ENCODE data around the gene ZSCAN9.

ZSCAN9 gene

DNA sequence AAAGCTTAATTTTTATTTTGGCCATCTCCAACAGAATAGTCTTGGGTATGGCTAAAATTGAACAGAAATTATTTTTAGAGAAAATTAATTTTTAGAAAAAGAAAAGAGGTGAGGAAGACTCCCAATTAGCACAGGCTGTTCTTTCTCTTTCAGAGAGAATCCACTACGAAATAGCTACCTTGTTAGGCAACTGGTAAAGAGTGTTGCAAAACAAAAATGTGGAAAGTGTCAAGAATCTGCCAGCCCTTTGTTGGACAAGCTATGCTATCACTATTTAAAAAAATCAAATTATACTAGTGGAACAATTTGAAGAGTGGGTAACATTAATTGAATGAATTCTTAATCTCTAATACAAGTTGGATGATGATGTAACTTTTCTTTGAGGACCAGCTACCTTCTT, 19.2 kb upstream of the ZSCAN9 start:
- DNase-seq (ENCODE audit: low read depth) = no peak
- TF ChIP-seq, protein P1, sequence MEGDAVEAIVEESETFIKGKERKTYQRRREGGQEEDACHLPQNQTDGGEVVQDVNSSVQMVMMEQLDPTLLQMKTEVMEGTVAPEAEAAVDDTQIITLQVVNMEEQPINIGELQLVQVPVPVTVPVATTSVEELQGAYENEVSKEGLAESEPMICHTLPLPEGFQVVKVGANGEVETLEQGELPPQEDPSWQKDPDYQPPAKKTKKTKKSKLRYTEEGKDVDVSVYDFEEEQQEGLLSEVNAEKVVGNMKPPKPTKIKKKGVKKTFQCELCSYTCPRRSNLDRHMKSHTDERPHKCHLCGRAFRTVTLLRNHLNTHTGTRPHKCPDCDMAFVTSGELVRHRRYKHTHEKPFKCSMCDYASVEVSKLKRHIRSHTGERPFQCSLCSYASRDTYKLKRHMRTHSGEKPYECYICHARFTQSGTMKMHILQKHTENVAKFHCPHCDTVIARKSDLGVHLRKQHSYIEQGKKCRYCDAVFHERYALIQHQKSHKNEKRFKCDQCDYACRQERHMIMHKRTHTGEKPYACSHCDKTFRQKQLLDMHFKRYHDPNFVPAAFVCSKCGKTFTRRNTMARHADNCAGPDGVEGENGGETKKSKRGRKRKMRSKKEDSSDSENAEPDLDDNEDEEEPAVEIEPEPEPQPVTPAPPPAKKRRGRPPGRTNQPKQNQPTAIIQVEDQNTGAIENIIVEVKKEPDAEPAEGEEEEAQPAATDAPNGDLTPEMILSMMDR (conservative IDR thresholded peaks at IDR 0.05; ENCODE audit: low read depth, low read length) = no peak
- no peak overlapping the region for H3K4me3 ChIP-seq (ENCODE audit: low read length)

DNA sequence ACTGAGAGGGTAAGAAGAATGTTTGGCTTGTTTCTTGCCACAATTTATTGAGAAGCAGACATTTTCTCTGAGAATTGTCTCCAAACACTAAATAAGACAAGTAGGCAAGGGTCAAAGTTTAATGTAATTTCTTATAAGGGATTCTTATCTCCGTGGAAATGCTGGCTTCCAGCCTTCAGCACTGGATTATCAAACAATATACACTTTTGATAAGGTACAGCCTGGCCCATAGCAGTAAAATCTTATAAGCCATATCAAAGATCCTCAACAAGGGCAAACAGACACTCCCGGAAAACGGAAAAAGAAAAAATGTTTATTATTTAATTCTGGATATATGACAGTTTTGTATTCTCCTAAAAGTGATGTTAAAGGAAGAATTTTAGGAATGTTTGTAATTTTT, 18.5 kb upstream of the ZSCAN9 start:
- DNase-seq (ENCODE audit: low read depth) = no peak
- TF ChIP-seq, protein P1 (conservative IDR thresholded peaks at IDR 0.05; ENCODE audit: low read depth, low read length) = no peak
- H3K4me3 ChIP-seq (ENCODE audit: low read length) = no peak overlapping the region

DNA sequence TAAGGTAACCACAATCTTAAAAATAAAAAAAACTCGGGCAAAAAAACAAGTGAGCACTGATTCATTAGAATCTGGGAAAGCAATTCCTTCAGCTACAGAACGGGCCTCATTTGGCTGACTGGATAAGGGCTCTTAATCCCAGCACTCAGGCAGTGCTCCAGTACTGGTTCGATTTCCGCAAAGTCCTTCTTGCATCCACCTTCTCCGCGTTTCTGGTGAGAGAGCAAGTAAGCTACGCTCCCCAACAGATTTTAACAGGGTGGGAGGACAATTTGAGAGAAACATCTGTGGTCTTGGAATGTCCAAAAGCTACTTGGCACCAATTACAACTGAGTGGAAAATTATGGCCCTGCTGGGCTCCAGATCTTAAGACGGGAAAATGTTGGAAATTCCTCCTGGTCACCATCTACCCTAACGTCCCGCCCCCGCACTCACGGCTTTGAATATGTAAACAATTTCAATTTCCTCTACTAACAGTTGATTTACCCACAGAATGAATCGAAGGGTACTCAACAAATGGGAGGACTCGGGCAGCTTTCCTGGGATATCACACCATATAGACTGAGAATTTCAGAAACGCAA, 18.1 kb upstream of the ZSCAN9 start:
- H3K4me3 ChIP-seq (ENCODE audit: low read length) = peak overlapping the region; percentile 59
- TF ChIP-seq, protein P1 (conservative IDR thresholded peaks at IDR 0.05; ENCODE audit: low read depth, low read length) = no peak
- no peak for DNase-seq (ENCODE audit: low read depth)

DNA sequence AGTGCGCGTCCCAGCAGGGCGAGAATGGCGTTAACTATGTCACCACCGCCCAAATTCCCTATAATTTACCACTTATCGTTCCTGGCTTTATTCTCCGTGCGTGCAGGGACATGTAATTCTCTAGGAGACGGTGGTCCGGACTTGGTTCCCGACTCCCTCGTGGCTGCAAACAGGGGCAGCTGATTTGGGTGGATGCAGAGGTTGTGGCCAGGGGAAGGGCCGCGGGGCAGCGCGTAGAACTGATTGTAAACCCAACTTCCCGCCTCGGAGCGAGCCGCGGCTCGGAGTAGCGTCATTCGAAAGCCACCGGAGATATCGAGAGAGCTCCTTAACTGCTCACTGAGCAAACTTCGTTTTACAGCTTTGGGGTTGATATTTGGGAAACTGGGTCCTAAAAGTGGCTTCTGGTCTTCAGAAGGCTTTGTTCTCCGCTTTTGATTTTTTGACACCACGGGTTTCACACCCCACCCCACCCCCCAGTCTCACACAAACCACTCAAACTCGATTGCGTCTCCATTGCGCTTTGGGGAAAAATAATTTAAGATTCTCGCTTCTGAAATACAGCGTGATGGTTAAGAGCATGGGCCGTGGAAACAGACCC, 17.5 kb upstream of the ZSCAN9 start:
- peak overlapping the region; percentile 59 for H3K4me3 ChIP-seq (ENCODE audit: low read length)
- no peak for DNase-seq (ENCODE audit: low read depth)
- TF ChIP-seq, protein P1 (conservative IDR thresholded peaks at IDR 0.05; ENCODE audit: low read depth, low read length) = no peak

DNA sequence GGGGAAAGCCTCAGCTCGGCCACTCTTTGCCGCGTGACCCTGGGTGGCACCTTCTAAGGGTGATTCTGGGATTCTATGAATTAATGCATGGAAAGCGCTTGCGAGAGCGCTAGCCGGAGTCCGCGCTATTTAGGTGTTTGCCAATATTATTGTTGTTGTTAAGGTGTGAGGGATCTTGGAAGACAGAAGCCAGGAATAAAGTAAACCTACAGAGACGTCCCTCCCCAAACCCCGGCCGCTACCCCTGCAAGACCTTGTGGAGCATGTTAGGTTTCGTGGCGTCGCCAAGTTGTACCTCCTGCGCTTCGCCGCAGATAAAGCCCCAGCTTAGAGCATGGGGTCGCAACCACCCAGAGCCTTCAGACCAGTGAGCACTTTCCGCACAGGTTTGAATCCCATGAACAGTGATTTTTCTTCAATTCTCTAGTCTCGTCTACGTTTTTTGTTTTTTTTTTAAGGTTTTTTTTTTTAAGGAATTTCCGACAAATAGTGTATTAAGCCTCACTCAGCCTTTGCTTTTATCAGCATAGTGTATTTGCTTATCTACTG, 16.9 kb upstream of the ZSCAN9 start:
- DNase-seq (ENCODE audit: low read depth) = no peak
- TF ChIP-seq, protein P1 (conservative IDR thresholded peaks at IDR 0.05; ENCODE audit: low read depth, low read length) = no peak
- peak overlapping the region; percentile 59 for H3K4me3 ChIP-seq (ENCODE audit: low read length)

DNA sequence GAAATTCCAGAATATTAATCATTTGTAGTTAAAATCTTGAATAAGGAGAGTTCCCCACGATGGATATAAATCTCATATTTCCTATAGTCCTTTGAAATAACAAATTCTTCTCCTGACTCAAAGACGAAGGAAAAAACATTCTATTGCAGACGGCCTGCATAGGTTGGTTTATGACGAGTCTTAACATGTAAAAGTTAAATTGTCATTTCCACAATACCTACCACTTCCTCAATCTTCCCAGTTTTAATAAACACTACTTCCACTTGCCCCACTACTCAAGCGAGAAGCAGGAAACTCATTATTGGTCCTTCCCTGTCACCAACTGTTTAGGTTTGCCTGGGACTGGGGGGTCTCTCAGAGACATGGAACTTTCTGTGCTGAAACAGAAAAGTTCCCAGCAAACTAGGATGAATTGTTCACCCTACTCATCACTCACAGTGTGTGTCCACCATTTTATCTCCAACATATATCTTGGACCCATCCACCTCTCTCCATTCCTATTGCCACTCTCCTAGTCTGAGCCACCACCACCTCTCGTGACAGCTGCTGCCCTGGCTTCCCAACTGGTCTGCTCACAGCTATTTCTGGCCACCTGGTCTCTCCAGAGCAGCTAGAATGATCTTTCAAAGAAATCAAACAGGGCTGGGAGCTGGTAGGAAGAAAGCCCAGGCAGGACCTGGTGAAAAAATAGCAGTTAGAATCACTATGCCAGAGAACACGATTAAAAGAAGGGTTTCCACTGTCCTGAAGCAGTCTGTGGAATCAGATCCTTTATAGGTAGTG, 15.1 kb upstream of the ZSCAN9 start:
- no peak for DNase-seq (ENCODE audit: low read depth)
- H3K4me3 ChIP-seq (ENCODE audit: low read length) = no peak overlapping the region
- TF ChIP-seq, protein P1 (conservative IDR thresholded peaks at IDR 0.05; ENCODE audit: low read depth, low read length) = no peak

Data from retinal pigment epithelial cell (primary cell).